Stimulated activated CD4-positive, alpha-beta T cell treated with anti-CD3 and anti-CD28 coated beads, Interleukin-2, amount 100 ng/mL, for 48 hours (primary cell): Measurements from ENCODE around the gene PAN3.
"Not testable (repeated sequence)": the region's sequence is repeated elsewhere in the genome, so short reads cannot be mapped to it uniquely, and the experiment has no call there.

Experiments used
- DNase-seq, 2 donors: peaks; one replicate each; pipeline ENCODE4 v3.0.0-alpha.2; 2020

The PAN3 gene

GRCh38 chr13:28138756-28139470, 568 bp downstream of the PAN3 start:
- DNase-seq: peak; percentile 79 to 82

- DNase-seq: no peak
These were observed 2.2 kb downstream of the PAN3 start for GRCh38 chr13:28140433-28141125.

- DNase-seq: not testable (repeated sequence)
These were observed 3.2 kb downstream of the PAN3 start for GRCh38 chr13:28141542-28141941.

GRCh38 chr13:28145049-28145448, 6.7 kb downstream of the PAN3 start:
- no peak for DNase-seq

GRCh38 chr13:28147495-28147894, 9.2 kb downstream of the PAN3 start:
- no peak for DNase-seq

- DNase-seq: no peak
These were observed 20.7 kb downstream of the PAN3 start for GRCh38 chr13:28159057-28159456.

GRCh38 chr13:28161370-28161769, 23.0 kb downstream of the PAN3 start:
- no peak for DNase-seq

GRCh38 chr13:28163587-28163986, 25.2 kb downstream of the PAN3 start:
- DNase-seq: no peak

GRCh38 chr13:28166257-28166656, 27.9 kb downstream of the PAN3 start:
- DNase-seq: no peak

GRCh38 chr13:28171266-28171665, 32.9 kb downstream of the PAN3 start:
- DNase-seq: no peak

- DNase-seq: no peak
These were observed 34.6 kb downstream of the PAN3 start for GRCh38 chr13:28172947-28173346.

- no peak for DNase-seq
These were observed 35.4 kb downstream of the PAN3 start for GRCh38 chr13:28173793-28174192.

- DNase-seq: no peak
These were observed 39.0 kb downstream of the PAN3 start for GRCh38 chr13:28177327-28177726.

GRCh38 chr13:28177877-28178276, 39.5 kb downstream of the PAN3 start:
- no peak for DNase-seq

- no peak for DNase-seq
These were observed 41.6 kb downstream of the PAN3 start for GRCh38 chr13:28179974-28180373.

GRCh38 chr13:28181413-28181812, 43.1 kb downstream of the PAN3 start:
- no peak for DNase-seq

GRCh38 chr13:28185256-28185655, 46.9 kb downstream of the PAN3 start:
- no peak for DNase-seq

- DNase-seq: no peak
These were observed 60.7 kb downstream of the PAN3 start for GRCh38 chr13:28199089-28199488.

- no peak for DNase-seq
These were observed 65.7 kb downstream of the PAN3 start for GRCh38 chr13:28204043-28204442.

GRCh38 chr13:28204690-28205443, 66.5 kb downstream of the PAN3 start:
- peak; percentile 30 to 44 for DNase-seq

- DNase-seq: no peak
These were observed 80.3 kb downstream of the PAN3 start for GRCh38 chr13:28218679-28219078.

GRCh38 chr13:28219408-28220099, 81.2 kb downstream of the PAN3 start:
- DNase-seq: no peak

GRCh38 chr13:28220166-28220565, 81.8 kb downstream of the PAN3 start:
- no peak for DNase-seq
